ENCODE results near the gene ZFP92. TPM values are rescaled to one million over a fixed set of nuclear protein-coding genes. Genes with fewer than 3 reads are reported as not detected.

The ZFP92 gene
- total and polyA plus RNA-seq, 10 of the 15 experiments (the other 5 are each of a cell fraction or from before 2014, with no cell fraction given) = 0.02 to 1.6 (median 0.09) TPM; not detected in 2

DNA sequence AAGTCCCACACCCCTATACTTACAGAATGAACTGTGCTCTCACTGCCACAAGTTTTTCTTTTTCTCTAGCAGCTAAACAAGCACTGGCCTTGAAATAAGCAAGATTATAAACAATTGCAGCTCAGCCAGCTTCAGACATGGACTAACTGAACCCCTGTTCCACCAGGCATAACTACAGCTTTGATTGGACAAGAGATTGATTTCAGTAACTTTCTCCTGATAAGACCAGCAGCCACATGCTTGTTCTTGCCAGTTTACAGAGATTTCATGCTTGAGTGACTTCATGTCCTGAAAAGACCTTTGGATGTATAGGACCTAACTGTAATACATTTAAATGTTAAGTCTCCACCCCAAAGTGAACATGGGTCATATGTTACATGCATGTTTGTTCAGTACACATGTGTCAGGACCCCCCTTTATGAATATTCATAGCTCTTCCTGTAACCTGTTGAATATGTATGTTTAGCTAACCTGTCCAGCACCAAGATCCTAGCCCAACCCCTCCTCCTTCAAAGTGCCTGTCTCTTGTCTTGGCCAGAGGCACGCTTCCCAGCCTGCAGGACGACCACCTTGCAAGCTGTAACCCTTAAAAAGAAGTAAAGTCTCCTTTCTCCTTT, 49.4 kb upstream of the ZFP92 start:
- Histone ChIP-seq H3K4me1 (ENCODE audit: control insufficient read depth, insufficient read depth, low read length) (no peaks in the 10 kb centered on the region; the same call in 1 of the 2 replicates), H4K20me1 (ENCODE audit: control insufficient read depth, insufficient read depth) (no peaks in the 10 kb centered on the region), H3K4me2 (ENCODE audit: control insufficient read depth, insufficient read depth) (no peak overlapping the region), H2AFZ (ENCODE audit: control insufficient read depth, low read depth, low read length) (no peak overlapping the region), H3K36me3 (ENCODE audit: control insufficient read depth in 2 of 2, insufficient read depth in 2 of 2, low read length in 1 of 2) (no peaks in the 10 kb centered on the region), H3K27ac (ENCODE audit: control insufficient read depth, insufficient read depth) (no peak overlapping the region), H3K9ac (ENCODE audit: control insufficient read depth, insufficient read depth, low read length) (no peak overlapping the region), H3K27me3 (replicated peaks in 1 of 2; ENCODE audit: control insufficient read depth in 2 of 2, insufficient read depth in 2 of 2, low read length in 1 of 2) (no peaks in the 10 kb centered on the region), H3K9me3 (replicated peaks; ENCODE audit: control insufficient read depth, insufficient read depth, low read length) (no peaks in the 10 kb centered on the region; the same call in 2 of the 3 replicates), H3K4me3 (no peak overlapping the region), H3K79me2 (ENCODE audit: control insufficient read depth, insufficient read depth, low read length) (no peaks in the 10 kb centered on the region)
- in situ Hi-C loops (cut with MboI) = no loop called here
- intact Hi-C loops (cut with micrococcal nuclease; ENCODE audit: unreplicated experiment) = no loop called here
- FAIRE-seq (no peak), ATAC-seq (no peak), DNase-seq (ENCODE audit: low read depth, low spot score) (no peak)
- WGBS (ENCODE audit: insufficient coverage, insufficient replicate concordance, low lambda C conversion rate, missing lambda C conversion rate) = 32% methylated on average over 2 of the region's 2 CpGs
- RAD21 ChIA-PET (ENCODE audit: unreplicated experiment) = no interaction called here
- SMC1A ChIA-PET (ENCODE audit: uncharacterized antibody, unreplicated experiment) = no interaction called here
- no TSS peak for BruUV-seq (replicated peaks)
- POLR2A ChIA-PET = no interaction called here
- CTCF ChIA-PET = interaction anchor here (0.6 kb wide), 1 partner anchor 436 kb away, joined by 4 read pairs; no protein-coding TSS in a partner anchor
- TF ChIP-seq JUNB (IDR thresholded peaks at IDR 0.05) (no peak), EP300 (IDR thresholded peaks at IDR 0.05; ENCODE audit: borderline replicate concordance in 1 of 2, control insufficient read depth in 1 of 2, low read depth in 2 of 2, low read length in 2 of 2) (no peak), TCF12 (IDR thresholded peaks at IDR 0.05; ENCODE audit: low read depth, low read length) (no peak), ZZZ3 (IDR thresholded peaks at IDR 0.05; ENCODE audit: control insufficient read depth, insufficient read length, low read depth) (no peak), GABPA (IDR thresholded peaks at IDR 0.05; ENCODE audit: low read depth) (no peak), SP1 (IDR thresholded peaks at IDR 0.05; ENCODE audit: low read depth, low read length) (no peak)
- TF ChIP-seq, protein P1, sequence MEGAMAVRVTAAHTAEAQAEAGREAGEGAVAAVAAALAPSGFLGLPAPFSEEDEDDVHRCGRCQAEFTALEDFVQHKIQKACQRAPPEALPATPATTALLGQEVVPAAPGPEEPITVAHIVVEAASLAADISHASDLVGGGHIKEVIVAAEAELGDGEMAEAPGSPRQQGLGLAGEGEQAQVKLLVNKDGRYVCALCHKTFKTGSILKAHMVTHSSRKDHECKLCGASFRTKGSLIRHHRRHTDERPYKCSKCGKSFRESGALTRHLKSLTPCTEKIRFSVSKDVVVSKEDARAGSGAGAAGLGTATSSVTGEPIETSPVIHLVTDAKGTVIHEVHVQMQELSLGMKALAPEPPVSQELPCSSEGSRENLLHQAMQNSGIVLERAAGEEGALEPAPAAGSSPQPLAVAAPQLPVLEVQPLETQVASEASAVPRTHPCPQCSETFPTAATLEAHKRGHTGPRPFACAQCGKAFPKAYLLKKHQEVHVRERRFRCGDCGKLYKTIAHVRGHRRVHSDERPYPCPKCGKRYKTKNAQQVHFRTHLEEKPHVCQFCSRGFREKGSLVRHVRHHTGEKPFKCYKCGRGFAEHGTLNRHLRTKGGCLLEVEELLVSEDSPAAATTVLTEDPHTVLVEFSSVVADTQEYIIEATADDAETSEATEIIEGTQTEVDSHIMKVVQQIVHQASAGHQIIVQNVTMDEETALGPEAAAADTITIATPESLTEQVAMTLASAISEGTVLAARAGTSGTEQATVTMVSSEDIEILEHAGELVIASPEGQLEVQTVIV (IDR thresholded peaks at IDR 0.05; ENCODE audit: borderline replicate concordance, partially characterized antibody) = no peak
- TF ChIP-seq, protein P2, sequence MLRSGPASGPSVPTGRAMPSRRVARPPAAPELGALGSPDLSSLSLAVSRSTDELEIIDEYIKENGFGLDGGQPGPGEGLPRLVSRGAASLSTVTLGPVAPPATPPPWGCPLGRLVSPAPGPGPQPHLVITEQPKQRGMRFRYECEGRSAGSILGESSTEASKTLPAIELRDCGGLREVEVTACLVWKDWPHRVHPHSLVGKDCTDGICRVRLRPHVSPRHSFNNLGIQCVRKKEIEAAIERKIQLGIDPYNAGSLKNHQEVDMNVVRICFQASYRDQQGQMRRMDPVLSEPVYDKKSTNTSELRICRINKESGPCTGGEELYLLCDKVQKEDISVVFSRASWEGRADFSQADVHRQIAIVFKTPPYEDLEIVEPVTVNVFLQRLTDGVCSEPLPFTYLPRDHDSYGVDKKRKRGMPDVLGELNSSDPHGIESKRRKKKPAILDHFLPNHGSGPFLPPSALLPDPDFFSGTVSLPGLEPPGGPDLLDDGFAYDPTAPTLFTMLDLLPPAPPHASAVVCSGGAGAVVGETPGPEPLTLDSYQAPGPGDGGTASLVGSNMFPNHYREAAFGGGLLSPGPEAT (IDR thresholded peaks at IDR 0.05; ENCODE audit: low read depth) = no peak
